Neuronal stem cell (in vitro differentiated cells): ENCODE measurements around the gene TOX2.

Experiments
- DNase-seq: peaks from one replicate; pipeline ENCODE4 v3.0.0-alpha.2; 2013; ENCODE audit warnings: low spot score
- H2AFZ ChIP-seq: one replicate; pipeline ENCODE4 v1.6.1; 2013; ENCODE audit warnings: mild to moderate bottlenecking, low read length, inconsistent platforms
- H2AK5ac ChIP-seq: 2 replicates; pipeline ENCODE4 v1.6.1; 2013; ENCODE audit warnings: low read depth, mild to moderate bottlenecking, inconsistent platforms, low read length, moderate library complexity, mixed read lengths
- H2BK120ac ChIP-seq: 2 replicates; pipeline ENCODE4 v1.6.1; 2013; ENCODE audit warnings: low read depth, mild to moderate bottlenecking, inconsistent platforms, low read length, moderate library complexity, mixed read lengths
- H2BK12ac ChIP-seq: one replicate; pipeline ENCODE4 v1.6.1; 2013; ENCODE audit warnings: low read length, inconsistent platforms
- H2BK15ac ChIP-seq: 2 replicates; pipeline ENCODE4 v1.6.1; 2013; ENCODE audit warnings: mild to moderate bottlenecking, low read length, inconsistent platforms, mixed read lengths
- H2BK5ac ChIP-seq: one replicate; pipeline ENCODE4 v1.6.1; 2013; ENCODE audit warnings: inconsistent platforms, mild to moderate bottlenecking, low read length, moderate library complexity
- H3K14ac ChIP-seq: one replicate; pipeline ENCODE4 v1.6.1; 2013; ENCODE audit warnings: low read length, inconsistent platforms
- H3K18ac ChIP-seq: 2 replicates; pipeline ENCODE4 v1.6.1; 2013; ENCODE audit warnings: low read length, inconsistent platforms
- H3K23ac ChIP-seq: 2 replicates; pipeline ENCODE4 v1.6.1; 2013; ENCODE audit warnings: low read depth, mild to moderate bottlenecking, mixed read lengths, low read length, inconsistent platforms; ENCODE audit not compliant: poor library complexity
- H3K27ac ChIP-seq: replicated peaks from 3 replicates; pipeline ENCODE4 v1.5.1; 2013; ENCODE audit warnings: low read length, inconsistent platforms
- H3K27me3 ChIP-seq, 3 experiments: 2 replicates each; pipeline ENCODE4 v1.6.1; 2013; ENCODE audit warnings: low read length in 3 of 3, mild to moderate bottlenecking in 2 of 3, inconsistent platforms in 1 of 3, low read depth in 1 of 3, mixed read lengths in 1 of 3, moderate library complexity in 1 of 3; ENCODE audit not compliant: control insufficient read depth in 3 of 3, insufficient read depth in 3 of 3
- H3K36me3 ChIP-seq, 2 donors: replicated peaks in 1 of 2; 2 replicates each; pipeline ENCODE4 v1.6.1; 2013; ENCODE audit warnings: low read length in 2 of 2; ENCODE audit not compliant: control insufficient read depth in 2 of 2, insufficient read depth in 2 of 2
- H3K4ac ChIP-seq: 2 replicates; pipeline ENCODE4 v1.6.1; 2013; ENCODE audit warnings: inconsistent platforms, mild to moderate bottlenecking, low read length, moderate library complexity
- H3K4me1 ChIP-seq, 2 donors: 1 replicate in 1 of 2; 2 replicates in 1 of 2; pipeline ENCODE4 v1.6.1; 2013; ENCODE audit warnings: low read length in 2 of 2, low read depth in 1 of 2; ENCODE audit not compliant: control insufficient read depth in 2 of 2, insufficient read depth in 1 of 2
- H3K4me2 ChIP-seq: one replicate; pipeline ENCODE4 v1.6.1; 2013; ENCODE audit warnings: mild to moderate bottlenecking, low read length, inconsistent platforms; ENCODE audit not compliant: insufficient read depth, poor library complexity, severe bottlenecking
- H3K4me3 ChIP-seq, 2 donors: 2 replicates each; pipeline ENCODE4 v1.5.1; 2013; ENCODE audit warnings: low read length in 2 of 2, mild to moderate bottlenecking in 2 of 2, inconsistent platforms in 1 of 2, moderate library complexity in 1 of 2
- H3K79me1 ChIP-seq: one replicate; pipeline ENCODE4 v1.6.1; 2013; ENCODE audit warnings: low read depth, mild to moderate bottlenecking, inconsistent platforms, low read length, moderate library complexity
- H3K9ac ChIP-seq: one replicate; pipeline ENCODE4 v1.6.1; 2013; ENCODE audit warnings: mild to moderate bottlenecking, low read depth, low read length, inconsistent platforms; ENCODE audit not compliant: poor library complexity
- H3K9me3 ChIP-seq, 2 donors: replicated peaks in 1 of 2; 2 replicates each; pipeline versions ENCODE3 to v1.6.1; 2013; ENCODE audit warnings: low read length in 2 of 2, mild to moderate bottlenecking in 2 of 2, inconsistent platforms in 1 of 2, low read depth in 1 of 2, mixed read lengths in 1 of 2, moderate library complexity in 1 of 2; ENCODE audit not compliant: control insufficient read depth in 2 of 2, insufficient read depth in 1 of 2
- H4K8ac ChIP-seq: one replicate; pipeline ENCODE4 v1.6.1; 2013; ENCODE audit warnings: low read depth, mild to moderate bottlenecking, inconsistent platforms, low read length, moderate library complexity
- H4K91ac ChIP-seq: one replicate; pipeline ENCODE4 v1.6.1; 2013; ENCODE audit warnings: low read length, low read depth, mild to moderate bottlenecking, inconsistent platforms; ENCODE audit not compliant: poor library complexity
- WGBS, 2 donors: extraction: QIAGEN DNeasy Blood & Tissue Kit; methylation state at CpG; one replicate each; pipeline ENCODE4 v1.1.7; 2013; ENCODE audit warnings: missing lambda C conversion rate in 2 of 2, mixed read lengths in 1 of 2; ENCODE audit not compliant: insufficient read length in 2 of 2, insufficient replicate concordance in 1 of 2; ENCODE audit errors: extremely low coverage in 2 of 2; 5-methylcytosine and 5-hydroxymethylcytosine counted together

TOX2 gene

GRCh38 chr20:44019638-44020335 is 105.1 kb downstream of the TOX2 start:
- H2BK120ac ChIP-seq: no peak overlapping the region
- DNase-seq: no peak
- H3K4me3 ChIP-seq: no peak overlapping the region
- H3K27me3 ChIP-seq: peaks cover 0 to 4% (median 0%) of the 10 kb centered on the region in 3 experiments
- no peak overlapping the region for H3K18ac ChIP-seq
- no peaks in the 10 kb centered on the region for H3K36me3 ChIP-seq
- no peak overlapping the region for H2BK12ac ChIP-seq
- no peak overlapping the region for H2AFZ ChIP-seq
- H4K91ac ChIP-seq: no peak overlapping the region
- H4K8ac ChIP-seq: no peak overlapping the region
- H2BK15ac ChIP-seq: no peak overlapping the region
- H3K79me1 ChIP-seq: no peaks in the 10 kb centered on the region
- no peak overlapping the region for H2AK5ac ChIP-seq
- peaks cover 0 to 7% of the 10 kb centered on the region in 2 donors for H3K4me1 ChIP-seq
- H3K9ac ChIP-seq: no peak overlapping the region
- no peak overlapping the region for H3K4me2 ChIP-seq
- no peaks in the 10 kb centered on the region for H3K9me3 ChIP-seq
- H3K14ac ChIP-seq: no peak overlapping the region
- no CpG with 5 or more reads among the region's 13 CpGs for WGBS, 2 donors
- no peak overlapping the region for H2BK5ac ChIP-seq
- no peak overlapping the region for H3K23ac ChIP-seq
- H3K27ac ChIP-seq: no peak overlapping the region
- H3K4ac ChIP-seq: no peak overlapping the region

DNA sequence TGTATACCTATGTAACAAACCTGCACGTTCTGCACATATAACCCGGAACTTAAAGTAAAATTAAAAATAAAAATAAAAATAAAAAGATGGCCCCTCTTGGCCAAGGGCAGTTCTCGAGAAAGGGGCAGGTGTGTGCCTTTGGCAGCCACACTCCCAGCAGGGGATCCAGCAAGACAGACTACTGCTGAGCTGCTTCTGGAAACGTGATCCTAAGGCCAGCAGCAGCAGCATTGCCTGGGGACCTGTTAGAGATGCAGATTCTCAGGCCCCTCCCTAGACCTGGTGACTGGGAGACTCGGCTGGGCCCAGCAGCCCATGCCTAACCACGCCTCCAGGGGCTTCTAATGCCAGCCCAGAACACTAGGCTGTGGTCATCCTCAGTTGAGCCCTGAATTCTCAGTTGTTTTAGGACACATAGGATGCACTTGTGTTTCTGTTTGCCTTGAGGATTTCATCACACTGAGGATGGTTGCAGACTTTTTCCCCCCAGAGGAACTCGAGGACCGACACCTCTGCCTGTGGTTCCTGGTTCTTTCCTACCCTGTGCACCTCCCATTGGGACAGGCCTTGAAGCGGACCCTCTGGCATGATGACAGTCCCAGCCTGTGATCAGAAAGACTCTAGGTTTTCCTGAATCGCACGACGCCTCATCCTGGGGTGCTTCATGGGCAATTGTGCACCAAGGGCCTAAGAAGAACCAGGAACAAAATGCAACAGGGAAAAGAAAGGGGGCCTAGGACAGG is 105.9 kb downstream of the TOX2 start:
- Histone ChIP-seq H2BK12ac (no peak overlapping the region), H3K4me3 (no peak overlapping the region), H3K4me1 (peaks cover 0 to 7% of the 10 kb centered on the region in 2 donors), H2AFZ (no peak overlapping the region), H3K27me3 (peaks cover 0 to 4% (median 0%) of the 10 kb centered on the region in 3 experiments), H3K36me3 (no peaks in the 10 kb centered on the region), H4K91ac (no peak overlapping the region), H3K18ac (no peak overlapping the region), H4K8ac (no peak overlapping the region), H2BK15ac (no peak overlapping the region), H2BK5ac (no peak overlapping the region), H3K23ac (no peak overlapping the region), H3K79me1 (no peaks in the 10 kb centered on the region), H3K27ac (no peak overlapping the region), H3K9ac (no peak overlapping the region), H3K14ac (no peak overlapping the region), H3K4ac (no peak overlapping the region), H2BK120ac (no peak overlapping the region), H2AK5ac (no peak overlapping the region), H3K9me3 (no peaks in the 10 kb centered on the region), H3K4me2 (no peak overlapping the region)
- WGBS, 2 donors: no CpG with 5 or more reads among the region's 12 CpGs
- DNase-seq: no peak

- Histone ChIP-seq H3K4me3 (no peak overlapping the region), H4K8ac (no peak overlapping the region), H3K27me3 (peaks cover 0 to 4% (median 0%) of the 10 kb centered on the region in 3 experiments), H3K36me3 (no peaks in the 10 kb centered on the region), H4K91ac (no peak overlapping the region), H2BK12ac (no peak overlapping the region), H3K9me3 (no peaks in the 10 kb centered on the region), H3K79me1 (no peaks in the 10 kb centered on the region), H3K27ac (no peak overlapping the region), H2AK5ac (no peak overlapping the region), H2AFZ (no peak overlapping the region), H2BK5ac (no peak overlapping the region), H2BK15ac (no peak overlapping the region), H3K4ac (no peak overlapping the region), H3K9ac (no peak overlapping the region), H3K23ac (no peak overlapping the region), H3K4me2 (no peak overlapping the region), H2BK120ac (no peak overlapping the region), H3K18ac (no peak overlapping the region), H3K14ac (no peak overlapping the region), H3K4me1 (peaks cover 0 to 7% of the 10 kb centered on the region in 2 donors)
- DNase-seq: no peak
- no CpG with 5 or more reads among the region's 6 CpGs for WGBS, 2 donors
Observed at GRCh38 chr20:44021186-44021585, 106.5 kb downstream of the TOX2 start.

DNA sequence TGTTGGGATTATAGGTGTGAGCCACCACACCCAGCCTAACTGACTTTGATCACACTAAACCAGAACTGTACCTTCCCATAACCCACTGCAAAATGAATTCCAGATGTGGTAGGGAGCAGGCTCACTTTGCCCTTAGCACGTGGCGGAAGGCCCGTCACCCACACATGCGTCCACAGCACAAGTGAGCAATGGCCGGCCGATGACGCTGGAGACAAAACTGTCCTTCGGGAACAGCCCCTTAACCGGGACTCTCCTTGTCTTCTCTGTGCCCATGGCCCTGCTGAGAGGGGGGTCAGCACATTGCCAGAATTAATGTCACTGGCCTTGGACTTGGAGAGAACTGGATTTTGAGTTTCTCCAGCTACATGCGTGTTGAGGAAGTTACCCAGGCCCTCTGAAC is 107.2 kb downstream of the TOX2 start:
- Histone ChIP-seq H4K8ac (no peak overlapping the region), H3K4me3 (no peak overlapping the region), H2AK5ac (no peak overlapping the region), H2BK15ac (no peak overlapping the region), H2BK5ac (no peak overlapping the region), H3K4me2 (no peak overlapping the region), H3K23ac (no peak overlapping the region), H3K14ac (no peak overlapping the region), H2AFZ (no peak overlapping the region), H3K4ac (no peak overlapping the region), H3K9ac (no peak overlapping the region), H3K18ac (no peak overlapping the region), H3K27ac (no peak overlapping the region), H4K91ac (no peak overlapping the region), H3K79me1 (no peaks in the 10 kb centered on the region), H3K4me1 (peaks cover 0 to 7% of the 10 kb centered on the region in 2 donors), H3K9me3 (no peaks in the 10 kb centered on the region), H2BK12ac (no peak overlapping the region), H3K27me3 (peaks cover 0 to 4% (median 0%) of the 10 kb centered on the region in 3 experiments), H2BK120ac (no peak overlapping the region), H3K36me3 (no peaks in the 10 kb centered on the region)
- no CpG with 5 or more reads among the region's 10 CpGs for WGBS, 2 donors
- no peak for DNase-seq
